GM19099 (cell line): Measurements from ENCODE around the gene ILRUN.

Experiments used
- POLR2A ChIP-seq: IDR thresholded peaks from 3 replicates; pipeline ENCODE4 v1.6.1; 2011; ENCODE audit warnings: low read depth; ENCODE audit not compliant: insufficient read length; ENCODE audit errors: extremely low read depth

The ILRUN gene

GRCh38 chr6:34705241-34705640 is 8.7 kb upstream of the ILRUN start:
- no peak for TF ChIP-seq POLR2A

- TF ChIP-seq POLR2A = no peak
Observed at GRCh38 chr6:34701199-34701598, 4.6 kb upstream of the ILRUN start.

DNA sequence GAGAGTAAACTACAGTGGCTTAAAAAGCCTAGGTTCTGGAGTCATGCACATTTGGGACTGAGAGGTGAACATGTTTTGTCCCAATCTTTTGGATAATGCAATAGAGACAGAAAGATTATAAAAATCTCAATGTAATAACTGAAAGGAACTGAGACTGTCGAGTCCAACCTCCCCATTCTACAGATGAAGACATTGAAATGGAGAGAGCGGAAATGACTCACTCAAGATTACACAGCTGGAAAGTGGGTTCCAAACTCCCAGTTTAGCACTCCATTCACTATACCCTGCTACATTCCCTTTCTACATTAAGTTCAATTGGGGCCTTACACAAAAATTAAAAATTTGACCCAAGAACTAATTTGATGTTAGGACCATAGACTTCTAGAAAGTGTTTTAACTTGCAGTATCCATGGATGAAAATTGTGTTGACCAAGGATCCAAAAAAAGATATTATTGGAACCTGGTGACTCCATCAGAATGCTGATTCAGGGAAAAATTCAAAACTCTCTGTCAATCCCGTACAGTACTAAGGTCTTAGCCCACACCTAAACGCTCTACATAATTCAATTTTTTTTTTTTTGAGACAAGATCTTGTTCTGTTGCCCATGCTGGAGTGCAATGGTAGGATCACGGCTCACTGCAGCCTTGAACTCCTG is 1.5 kb upstream of the ILRUN start:
- no peak for TF ChIP-seq POLR2A

- no peak for TF ChIP-seq POLR2A
Observed at GRCh38 chr6:34697544-34697836, 923 bp upstream of the ILRUN start.

GRCh38 chr6:34696189-34696738 is 303 bp downstream of the ILRUN start:
- no peak for TF ChIP-seq POLR2A

DNA sequence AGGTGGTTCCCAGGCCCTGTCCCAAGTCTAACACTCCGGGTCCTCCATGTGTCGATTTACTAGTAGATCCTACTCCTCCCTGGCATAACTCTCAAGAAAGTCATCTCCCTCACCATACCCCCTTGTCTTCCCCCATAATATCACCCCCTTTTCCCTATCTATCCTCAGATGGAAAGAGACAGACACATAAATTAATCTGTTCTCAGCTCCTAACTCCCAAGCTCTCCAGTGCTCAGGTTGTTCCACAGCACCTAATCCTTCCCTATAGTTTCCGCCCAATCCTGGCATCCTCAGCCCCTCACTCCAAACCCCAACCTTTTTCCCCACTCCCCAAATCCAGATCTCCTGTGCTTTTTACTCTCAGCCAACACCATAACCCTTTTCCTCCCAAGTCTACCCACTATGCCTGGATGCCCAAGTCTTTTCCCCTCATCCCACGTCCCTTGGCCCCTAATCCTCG is 808 bp downstream of the ILRUN start:
- no peak for TF ChIP-seq POLR2A

- no peak for TF ChIP-seq POLR2A
Observed at GRCh38 chr6:34692280-34692679, 4.3 kb downstream of the ILRUN start.

GRCh38 chr6:34689742-34690141 is 6.8 kb downstream of the ILRUN start:
- TF ChIP-seq POLR2A = no peak

- TF ChIP-seq POLR2A = no peak
Observed at GRCh38 chr6:34688956-34689355, 7.6 kb downstream of the ILRUN start.

DNA sequence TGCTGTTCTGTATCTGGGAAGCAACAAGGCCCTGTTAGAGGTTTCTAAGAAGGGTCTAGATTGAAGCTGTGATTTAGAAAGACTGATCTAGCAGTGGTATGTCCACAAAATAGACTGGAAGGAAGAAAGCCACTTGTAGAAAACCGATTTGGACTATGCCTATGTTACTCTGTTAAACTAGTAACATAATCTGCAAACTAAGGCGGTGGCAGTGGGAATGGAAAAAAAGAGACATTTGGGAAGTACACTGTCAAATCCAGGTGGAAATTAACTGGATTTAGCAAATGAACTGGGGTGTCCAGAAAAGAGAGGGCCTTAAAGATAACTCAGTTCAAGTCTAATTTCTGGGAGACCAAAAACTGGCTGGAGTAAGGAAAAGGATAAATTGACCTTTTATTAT is 11.6 kb downstream of the ILRUN start:
- no peak for TF ChIP-seq POLR2A

GRCh38 chr6:34684364-34684763 is 12.2 kb downstream of the ILRUN start:
- TF ChIP-seq POLR2A = no peak

DNA sequence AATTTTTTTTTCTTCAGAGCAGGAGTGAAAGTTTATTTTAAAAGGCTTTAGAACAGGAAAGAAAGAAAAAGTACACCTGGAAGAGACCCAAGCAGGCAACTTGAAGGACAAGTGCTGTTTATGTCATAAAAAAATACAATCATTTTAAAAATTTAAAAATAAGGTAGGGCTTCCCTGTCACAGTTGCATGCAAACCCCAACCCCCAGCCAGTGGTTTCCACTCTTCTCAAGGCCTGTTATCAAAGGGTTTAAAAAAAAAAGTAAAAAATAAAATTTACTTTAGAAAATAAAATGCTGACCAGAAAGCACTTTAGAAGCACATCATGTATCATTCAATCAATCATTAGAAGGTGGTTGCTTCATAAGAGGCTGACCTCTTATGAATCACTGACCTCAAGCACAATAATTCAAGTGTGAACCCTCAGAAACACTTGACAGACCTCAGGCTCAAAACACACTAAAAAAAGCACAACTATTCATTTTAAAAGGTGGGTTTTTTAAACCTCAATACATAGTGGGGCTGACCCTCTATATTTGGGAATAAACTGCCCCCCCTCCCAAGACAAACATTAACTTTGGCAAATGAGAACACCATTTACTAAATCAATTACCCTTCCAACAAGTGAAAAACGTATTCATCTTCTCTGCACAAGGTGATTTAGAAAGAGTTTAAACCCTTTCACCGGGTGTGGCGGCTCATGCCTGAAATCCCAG is 15.6 kb downstream of the ILRUN start:
- no peak for TF ChIP-seq POLR2A

DNA sequence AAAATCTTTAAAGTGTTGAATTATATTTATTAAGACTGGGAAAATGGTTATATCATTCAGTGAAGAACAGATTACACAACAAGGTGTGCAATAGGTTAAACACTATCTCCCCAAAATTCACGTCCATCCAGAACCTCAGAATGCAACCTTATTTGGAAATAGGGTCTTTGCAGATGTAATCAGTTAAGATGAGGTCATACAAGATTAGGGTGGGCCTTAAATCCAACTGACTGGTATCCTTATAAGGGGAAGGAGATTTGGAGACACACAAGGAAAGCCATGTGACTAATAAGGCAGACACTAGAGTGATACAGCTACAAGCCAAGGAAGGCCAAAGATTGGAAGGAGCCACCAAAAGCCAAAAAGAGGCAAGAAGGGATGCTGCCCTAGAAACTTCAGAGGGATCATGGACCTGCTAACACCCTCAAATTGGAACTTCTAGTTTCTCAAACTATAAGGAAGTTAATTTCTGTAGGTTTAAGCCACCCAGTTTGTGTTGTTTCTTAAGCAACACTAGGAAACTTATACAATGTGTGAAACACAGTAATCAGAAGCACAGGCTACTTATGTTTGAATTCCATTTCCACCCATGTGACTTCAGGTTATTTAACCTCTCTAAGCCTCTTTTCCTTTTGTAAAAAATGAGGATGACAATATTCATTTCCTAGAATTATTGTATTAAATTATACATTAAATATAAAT is 16.9 kb downstream of the ILRUN start:
- TF ChIP-seq POLR2A = no peak

DNA sequence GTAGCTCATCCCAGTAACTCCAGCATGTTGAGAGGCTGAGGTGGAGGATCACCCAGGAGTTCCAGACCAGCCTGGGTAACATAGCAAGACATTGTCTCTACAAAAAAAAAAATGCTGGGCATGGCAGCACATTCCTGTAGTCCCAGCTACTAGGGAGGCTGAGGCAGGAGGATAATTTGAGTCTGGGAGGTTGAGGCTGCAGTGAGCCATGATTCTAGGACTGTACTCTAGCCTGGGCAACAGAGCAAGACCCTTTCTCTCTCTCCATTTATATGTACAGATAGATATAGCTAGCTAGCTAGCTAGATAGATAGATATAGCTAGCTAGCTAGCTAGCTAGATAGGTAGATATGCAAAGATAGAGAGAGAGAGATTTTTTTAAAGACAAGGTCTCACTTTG is 20.4 kb downstream of the ILRUN start:
- TF ChIP-seq POLR2A = no peak

- no peak for TF ChIP-seq POLR2A
Observed at GRCh38 chr6:34674268-34674639, 22.3 kb downstream of the ILRUN start.

DNA sequence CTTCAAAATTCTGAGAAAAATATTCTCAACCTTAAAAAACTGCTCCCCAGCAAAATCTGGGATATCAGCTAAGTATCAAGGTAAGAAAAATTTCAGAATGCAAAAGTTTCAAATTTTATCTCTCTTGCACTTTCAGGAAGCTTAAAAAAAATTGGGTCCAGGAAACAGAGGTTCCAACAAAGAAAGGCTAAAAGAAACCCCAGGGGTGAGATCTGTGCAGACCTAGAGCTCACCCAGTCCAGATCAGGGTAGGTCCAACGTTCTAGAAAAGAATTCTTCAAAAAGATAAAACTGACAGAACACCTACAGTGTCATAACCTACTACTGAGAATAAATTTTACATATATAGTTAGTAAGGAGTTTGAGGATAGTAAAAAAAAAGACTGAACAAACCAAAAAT is 23.5 kb downstream of the ILRUN start:
- no peak for TF ChIP-seq POLR2A
